Psoas muscle (tissue), 8 donors: Measurements from ENCODE around the gene EYA2. TPM values are rescaled to one million over a fixed set of nuclear protein-coding genes. Genes with fewer than 3 reads are reported as not detected.

Experiments
- ATAC-seq, 4 donors: fragments of 200-7000 bp; cut with Tn5 transposase; one replicate each; pipeline ENCODE4 v1.9.1; 2020; ENCODE audit warnings: moderate library complexity in 3 of 4, mild to moderate bottlenecking in 2 of 4
- DNase-seq, 2 donors: peaks; one replicate each; pipeline ENCODE4 v3.0.0-alpha.2; 2020
- H3K27ac ChIP-seq: fragments of 200-600 bp; one replicate; pipeline ENCODE4 v1.8.0; 2022
- H3K27me3 ChIP-seq, 3 donors: fragments of 200-600 bp in 1 of 3; one replicate each; pipeline versions ENCODE4 v1.6.1 to v1.8.0; 2013 to 2022; ENCODE audit warnings: low read length in 2 of 3, mild to moderate bottlenecking in 2 of 3, moderate library complexity in 1 of 3; ENCODE audit not compliant: insufficient read depth in 3 of 3
- H3K36me3 ChIP-seq, 2 donors: fragments of 200-600 bp in 1 of 2; one replicate each; pipeline versions ENCODE4 v1.6.1 to v1.8.0; 2013 to 2022; ENCODE audit warnings: low read depth in 1 of 2, mild to moderate bottlenecking in 1 of 2, moderate library complexity in 1 of 2; ENCODE audit not compliant: insufficient read depth in 1 of 2
- H3K4me1 ChIP-seq: fragments of 200-600 bp; one replicate; pipeline ENCODE4 v1.8.0; 2022
- H3K4me3 ChIP-seq: fragments of 200-600 bp; one replicate; pipeline ENCODE4 v1.8.0; 2022; ENCODE audit warnings: mild to moderate bottlenecking
- H3K9me3 ChIP-seq: fragments of 200-600 bp; one replicate; pipeline ENCODE4 v1.8.0; 2022
- WGBS, 3 donors: extraction: QIAGEN DNeasy Blood & Tissue Kit; methylation state at CpG; one replicate each; pipeline versions ENCODE4 v1.1.6 to v1.1.7; 2013; 5-methylcytosine and 5-hydroxymethylcytosine counted together
- intact Hi-C, 2 donors: fragments of 100-400 bp; cut with DNase I; formaldehyde crosslinking; loops; one replicate each; pipeline versions ENCODE4 v1.11.0 to v1.14.2; 2022
- long read RNA-seq, 2 donors: library from polyadenylated mRNA; unstranded; transcript quantifications; one replicate each; pipeline ENCODE4 v2.0.0, GENCODE V29; 2021
- polyA plus RNA-seq, 3 donors: library from polyadenylated mRNA; stranded (reverse); fragments of 200-250 nt; gene quantifications; one replicate each; pipeline ENCODE4 v1.2.3, GENCODE V29; 2013
- total RNA-seq, 4 donors: library from RNA; stranded (reverse); fragmentation: NEBNext Ultra II Directional in 2 of 4; extraction: Animal tissue kit (Norgen Biotek cat#: 25700) in 2 of 4; gene quantifications; one replicate each; pipeline versions ENCODE4 v1.2.1 to v1.2.4, GENCODE V29; 2021 to 2023
- TF ChIP-seq, protein P1 (sequence below): fragments of 200-600 bp; IDR thresholded peaks from one replicate; pipeline ENCODE4 v1.8.0; 2022; ENCODE audit warnings: antibody characterized with exemption
- donor health status: healthy with polysubstance abuse.
- donor health status: DM: no; HTN: no; CAD: no; lungs with moderate emphysema.
- donor health status: Bipolar disorder and iron deficiency.
- donor health status: healthy.
- donor health status: DM: yes; HTN: yes; CAD: no.
- donor health status: DM: no; HTN: no; CAD: no.
- donor health status: DM: no; HTN: no; CAD: no.
- donor health status: DM: yes; HTN: yes; CAD: no.

The EYA2 gene
- total RNA-seq (1 to 10 TPM; 1.6 to 4.0 (median 2.8) TPM), polyA plus RNA-seq (1 to 10 TPM in 2 of 3 donors, under 1 TPM in 1; 0.72 to 3.0 (median 1.1) TPM)
- long read RNA-seq, donor 1: 0 reads
- long read RNA-seq, donor 2, partial matches to known transcripts: 1 of 3 reads
- long read RNA-seq, donor 2, other reads (novel, unspliced or antisense): 1 of 3 reads

DNA sequence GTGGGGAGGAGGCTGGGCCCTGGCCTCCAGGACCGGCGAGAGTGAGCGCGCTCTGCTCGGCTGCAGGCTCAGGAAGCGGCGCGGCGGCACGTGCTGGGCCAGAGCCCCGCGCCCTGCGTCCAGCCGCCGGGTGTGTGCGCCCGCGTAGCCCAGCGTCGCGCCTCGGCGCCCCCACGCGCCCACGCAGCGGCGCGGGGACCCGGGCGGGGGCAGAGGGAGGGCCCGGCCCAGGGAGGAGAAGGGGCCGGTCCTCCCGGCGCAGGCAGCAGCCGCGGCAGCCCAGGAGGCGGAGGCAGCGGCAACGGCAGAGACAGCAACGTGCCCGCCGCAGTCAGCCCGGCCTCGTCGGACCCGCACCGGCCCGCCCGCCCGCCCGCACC, at the start of gene EYA2:
TSS of gene EYA2 (plus strand) at position 265 of the 380 bp plus-strand sequence. CDS start 95,168 bp downstream, outside the sequence.
- ATAC-seq: peak in 3 of 4 donors; percentile 22 to 40 (median 26)
- peaks cover 8% of the 10 kb centered on the region for H3K9me3 ChIP-seq
- H3K36me3 ChIP-seq: no peaks in the 10 kb centered on the region
- no peak within 1 kb of the TSS for H3K27ac ChIP-seq
- peaks cover 8 to 39% (median 14%) of the 10 kb centered on the region in 3 donors for H3K27me3 ChIP-seq
- WGBS, 3 donors: 0 to 15% (median 1%) methylated on average over 4 to 51 of the region's 52 CpGs
- H3K4me3 ChIP-seq: peak within 1 kb of the TSS; percentile 58
- H3K4me1 ChIP-seq: no peaks in the 10 kb centered on the region
- intact Hi-C loops: no loop called here
- peak; percentile 34 to 63 for DNase-seq
- TF ChIP-seq, protein P1, sequence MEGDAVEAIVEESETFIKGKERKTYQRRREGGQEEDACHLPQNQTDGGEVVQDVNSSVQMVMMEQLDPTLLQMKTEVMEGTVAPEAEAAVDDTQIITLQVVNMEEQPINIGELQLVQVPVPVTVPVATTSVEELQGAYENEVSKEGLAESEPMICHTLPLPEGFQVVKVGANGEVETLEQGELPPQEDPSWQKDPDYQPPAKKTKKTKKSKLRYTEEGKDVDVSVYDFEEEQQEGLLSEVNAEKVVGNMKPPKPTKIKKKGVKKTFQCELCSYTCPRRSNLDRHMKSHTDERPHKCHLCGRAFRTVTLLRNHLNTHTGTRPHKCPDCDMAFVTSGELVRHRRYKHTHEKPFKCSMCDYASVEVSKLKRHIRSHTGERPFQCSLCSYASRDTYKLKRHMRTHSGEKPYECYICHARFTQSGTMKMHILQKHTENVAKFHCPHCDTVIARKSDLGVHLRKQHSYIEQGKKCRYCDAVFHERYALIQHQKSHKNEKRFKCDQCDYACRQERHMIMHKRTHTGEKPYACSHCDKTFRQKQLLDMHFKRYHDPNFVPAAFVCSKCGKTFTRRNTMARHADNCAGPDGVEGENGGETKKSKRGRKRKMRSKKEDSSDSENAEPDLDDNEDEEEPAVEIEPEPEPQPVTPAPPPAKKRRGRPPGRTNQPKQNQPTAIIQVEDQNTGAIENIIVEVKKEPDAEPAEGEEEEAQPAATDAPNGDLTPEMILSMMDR: no peak

DNA sequence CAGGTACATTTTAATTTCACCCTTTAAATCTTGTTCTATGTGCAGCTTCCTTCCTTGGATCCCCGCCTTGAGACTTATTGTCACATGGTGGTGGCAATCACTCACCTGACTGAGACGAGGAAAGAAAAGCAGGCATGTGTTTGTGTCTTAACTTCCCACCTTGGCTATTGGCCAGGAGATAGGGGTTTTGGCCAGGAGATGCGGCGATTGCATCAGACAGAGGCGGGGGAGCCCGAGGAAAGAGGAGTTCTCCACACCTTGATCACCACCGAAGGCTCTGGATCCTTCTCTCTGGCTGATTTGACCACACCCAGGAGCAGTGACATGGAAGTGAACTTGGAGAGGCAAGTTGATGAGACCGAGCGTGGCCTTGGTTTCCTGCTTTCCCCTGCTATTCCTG, 49.7 kb upstream of the EYA2 start:
- Histone ChIP-seq H3K27ac (no peak overlapping the region), H3K27me3 (peaks cover 0 to 3% (median 0%) of the 10 kb centered on the region in 3 donors), H3K4me1 (no peaks in the 10 kb centered on the region), H3K4me3 (no peak overlapping the region), H3K36me3 (no peaks in the 10 kb centered on the region), H3K9me3 (no peaks in the 10 kb centered on the region)
- DNase-seq (no peak), ATAC-seq (no peak)
- intact Hi-C loops: no loop called here
- WGBS, 3 donors: 81 to 83% (median 83%) methylated on average over 9 of the region's 9 CpGs
- TF ChIP-seq, protein P1: no peak

GRCh38 chr20:46849269-46849668, 45.4 kb upstream of the EYA2 start:
- Histone ChIP-seq H3K4me1 (no peaks in the 10 kb centered on the region), H3K36me3 (no peaks in the 10 kb centered on the region), H3K27ac (no peak overlapping the region), H3K9me3 (no peaks in the 10 kb centered on the region), H3K27me3 (peaks cover 0 to 2% (median 2%) of the 10 kb centered on the region in 3 donors), H3K4me3 (no peak overlapping the region)
- intact Hi-C loops: no loop called here
- ATAC-seq (no peak), DNase-seq (no peak)
- whole genome bisulfite sequencing, 3 donors: 92 to 96% (median 93%) methylated on average over 4 of the region's 4 CpGs
- TF ChIP-seq, protein P1: no peak

DNA sequence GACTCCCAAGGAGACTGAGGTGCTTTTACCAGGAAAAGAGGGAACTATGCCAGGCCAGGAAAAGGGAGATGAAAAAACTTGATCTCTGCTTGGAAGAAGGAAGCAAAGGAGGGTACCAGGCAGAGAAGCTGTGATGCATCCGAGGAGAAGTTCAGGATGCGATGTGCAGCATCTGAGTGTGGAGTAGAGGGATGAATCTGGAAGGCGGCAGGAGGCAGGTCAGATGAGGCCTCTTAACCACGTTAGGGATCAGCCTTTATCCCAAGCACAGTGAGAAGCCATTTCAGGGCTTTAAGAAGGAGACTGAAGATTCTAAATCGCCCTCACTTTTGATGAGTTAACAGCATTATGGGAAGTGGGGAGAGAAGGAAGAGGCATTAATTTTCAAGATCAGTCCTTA, 44.9 kb upstream of the EYA2 start:
- H3K4me1 ChIP-seq: no peaks in the 10 kb centered on the region
- ATAC-seq: no peak
- H3K27me3 ChIP-seq: peaks cover 0 to 2% (median 2%) of the 10 kb centered on the region in 3 donors
- TF ChIP-seq, protein P1: no peak
- no peak overlapping the region for H3K27ac ChIP-seq
- no peak overlapping the region for H3K4me3 ChIP-seq
- H3K9me3 ChIP-seq: no peaks in the 10 kb centered on the region
- intact Hi-C loops: no loop called here
- H3K36me3 ChIP-seq: no peaks in the 10 kb centered on the region
- 75 to 84% (median 77%) methylated on average over 5 of the region's 5 CpGs for WGBS, 3 donors
- DNase-seq: no peak

DNA sequence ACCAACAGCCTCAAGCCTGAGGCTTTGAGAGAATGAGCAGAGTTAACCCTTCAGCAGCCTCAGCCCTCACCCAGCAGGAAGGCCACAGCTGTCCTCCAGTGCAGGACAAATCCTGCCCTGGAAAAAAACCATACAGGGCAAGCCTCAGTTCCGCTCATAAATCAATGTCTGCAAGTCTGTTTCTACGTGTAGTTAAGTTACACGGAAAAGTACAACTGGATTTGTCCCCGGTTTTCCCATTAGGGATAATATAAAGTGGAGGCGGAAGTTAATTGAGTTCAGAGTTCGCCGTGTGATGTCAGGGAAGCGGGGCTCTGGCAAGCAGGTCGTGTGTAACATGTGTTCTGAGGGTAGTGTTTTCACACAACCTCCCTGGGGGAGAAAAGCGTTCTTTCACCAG, 44.2 kb upstream of the EYA2 start:
- ATAC-seq: no peak
- H3K27me3 ChIP-seq: peaks cover 0 to 2% (median 2%) of the 10 kb centered on the region in 3 donors
- no peak for DNase-seq
- H3K4me3 ChIP-seq: no peak overlapping the region
- H3K36me3 ChIP-seq: no peaks in the 10 kb centered on the region
- WGBS, 3 donors: 30 to 36% (median 34%) methylated on average over 10 of the region's 10 CpGs
- TF ChIP-seq, protein P1: no peak
- no peaks in the 10 kb centered on the region for H3K9me3 ChIP-seq
- H3K4me1 ChIP-seq: no peaks in the 10 kb centered on the region
- intact Hi-C loops: no loop called here
- H3K27ac ChIP-seq: no peak overlapping the region
